ENCODE data around the gene CAST.
"Not testable (repeated sequence)": the region's sequence is repeated elsewhere in the genome, so short reads cannot be mapped to it uniquely, and the experiment has no call there.

The CAST gene

GRCh38 chr5:96661855-96662724, at the start of gene CAST:
Gene CAST (plus strand): TSS chr5:96662376. CDS start chr5:96662423, 47 bp downstream.
- DNase-seq: peak; percentile 86

GRCh38 chr5:96614110-96614691, 48.0 kb upstream of the CAST start:
- peak; percentile 94 for DNase-seq

GRCh38 chr5:96615223-96615622, 47.0 kb upstream of the CAST start:
- DNase-seq: no peak

GRCh38 chr5:96616801-96617200, 45.4 kb upstream of the CAST start:
- no peak for DNase-seq

GRCh38 chr5:96618311-96619016, 43.7 kb upstream of the CAST start:
- not testable (repeated sequence) for DNase-seq

GRCh38 chr5:96619946-96620345, 42.2 kb upstream of the CAST start:
- DNase-seq: no peak

GRCh38 chr5:96624596-96624995, 37.6 kb upstream of the CAST start:
- DNase-seq: no peak

GRCh38 chr5:96625365-96625764, 36.8 kb upstream of the CAST start:
- DNase-seq: no peak

- no peak for DNase-seq
Measured at GRCh38 chr5:96626956-96627355, 35.2 kb upstream of the CAST start.

- no peak for DNase-seq
Measured at GRCh38 chr5:96627792-96628398, 34.3 kb upstream of the CAST start.

GRCh38 chr5:96628406-96628805, 33.8 kb upstream of the CAST start:
- no peak for DNase-seq

- DNase-seq: peak; percentile 71
Measured at GRCh38 chr5:96629774-96630173, 32.4 kb upstream of the CAST start.

- DNase-seq: no peak
Measured at GRCh38 chr5:96633820-96634219, 28.4 kb upstream of the CAST start.

GRCh38 chr5:96634881-96635280, 27.3 kb upstream of the CAST start:
- DNase-seq: no peak

- DNase-seq: no peak
Measured at GRCh38 chr5:96636046-96636445, 26.1 kb upstream of the CAST start.

GRCh38 chr5:96636594-96636993, 25.6 kb upstream of the CAST start:
- no peak for DNase-seq

- DNase-seq: no peak
Measured at GRCh38 chr5:96637196-96637595, 25.0 kb upstream of the CAST start.

GRCh38 chr5:96638561-96638960, 23.6 kb upstream of the CAST start:
- DNase-seq: no peak

GRCh38 chr5:96640696-96641095, 21.5 kb upstream of the CAST start:
- DNase-seq: peak; percentile 73

GRCh38 chr5:96641368-96642280, 20.6 kb upstream of the CAST start:
- DNase-seq: peak; percentile 30

- DNase-seq: peak; percentile 38
Measured at GRCh38 chr5:96642281-96642640, 19.9 kb upstream of the CAST start.

- DNase-seq: no peak
Measured at GRCh38 chr5:96645091-96645490, 17.1 kb upstream of the CAST start.

All from NCI-H69 (cell line).